IPS-18a (cell line): ENCODE results near the gene GPRC5B.

Source experiments
- H3K27ac ChIP-seq: one replicate; pipeline ENCODE4 v1.5.1; 2013; ENCODE audit warnings: low read length
- H3K27me3 ChIP-seq: one replicate; pipeline ENCODE4 v1.6.1; 2013; ENCODE audit warnings: mild to moderate bottlenecking, low read length; ENCODE audit not compliant: control insufficient read depth, insufficient read depth
- H3K36me3 ChIP-seq: one replicate; pipeline ENCODE4 v1.6.1; 2013; ENCODE audit warnings: low read depth, low read length; ENCODE audit not compliant: control insufficient read depth
- H3K4me1 ChIP-seq: one replicate; pipeline ENCODE4 v1.6.1; 2013; ENCODE audit warnings: low read depth, low read length; ENCODE audit not compliant: control insufficient read depth
- H3K4me3 ChIP-seq: one replicate; pipeline ENCODE4 v1.5.1; 2013; ENCODE audit warnings: low read length
- H3K9ac ChIP-seq: one replicate; pipeline ENCODE4 v1.6.1; 2013; ENCODE audit warnings: mild to moderate bottlenecking, low read length, moderate library complexity
- H3K9me3 ChIP-seq: one replicate; pipeline ENCODE4 v1.6.1; 2013; ENCODE audit warnings: low read depth, low read length; ENCODE audit not compliant: control insufficient read depth

GPRC5B gene

DNA sequence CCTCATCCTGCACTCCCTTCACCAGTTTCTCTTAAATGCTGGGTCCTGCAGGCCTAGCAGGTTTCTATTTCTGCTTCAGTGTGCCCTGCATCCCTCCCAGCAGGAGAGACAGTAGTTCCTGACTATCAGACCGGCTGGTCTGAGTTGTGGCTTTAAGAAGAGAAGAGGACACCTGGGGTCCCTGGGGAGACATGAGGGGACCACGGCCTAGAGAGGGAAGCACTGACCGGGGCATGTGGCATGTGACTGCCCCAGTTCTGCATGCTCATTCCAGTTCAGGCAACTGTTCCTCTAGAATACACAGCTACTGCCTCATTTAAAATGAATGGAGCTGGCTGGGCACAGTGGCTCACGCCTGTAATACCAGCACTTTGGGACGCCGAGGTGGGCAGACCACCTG lies 61.3 kb downstream of the GPRC5B start:
- no peak overlapping the region for H3K27ac ChIP-seq
- no peaks in the 10 kb centered on the region for H3K9me3 ChIP-seq
- H3K36me3 ChIP-seq = no peaks in the 10 kb centered on the region
- no peak overlapping the region for H3K4me3 ChIP-seq
- H3K27me3 ChIP-seq = no peaks in the 10 kb centered on the region
- H3K4me1 ChIP-seq = no peaks in the 10 kb centered on the region
- H3K9ac ChIP-seq = no peak overlapping the region

DNA sequence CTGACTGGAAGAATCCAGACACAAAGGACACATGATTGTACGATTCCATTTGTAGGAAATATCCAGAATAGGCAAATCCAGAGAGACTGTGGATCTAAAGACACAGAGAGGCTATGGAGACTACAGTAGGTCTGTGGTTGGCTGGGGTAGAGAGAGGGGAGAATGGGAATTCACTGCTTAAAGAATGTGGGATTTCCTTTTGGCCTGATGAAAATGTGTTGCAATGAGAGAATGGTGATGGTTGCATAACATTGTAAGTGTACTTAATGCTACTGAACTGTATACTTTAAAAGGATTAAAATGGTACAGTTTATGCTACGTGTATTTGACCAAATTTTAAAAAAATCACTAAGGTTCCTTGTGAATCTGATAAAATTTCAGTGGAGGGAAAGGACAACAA lies 62.1 kb downstream of the GPRC5B start:
- Histone ChIP-seq H3K27me3 (no peaks in the 10 kb centered on the region), H3K9ac (no peak overlapping the region), H3K4me1 (no peaks in the 10 kb centered on the region), H3K9me3 (no peaks in the 10 kb centered on the region), H3K4me3 (no peak overlapping the region), H3K27ac (no peak overlapping the region), H3K36me3 (no peaks in the 10 kb centered on the region)

DNA sequence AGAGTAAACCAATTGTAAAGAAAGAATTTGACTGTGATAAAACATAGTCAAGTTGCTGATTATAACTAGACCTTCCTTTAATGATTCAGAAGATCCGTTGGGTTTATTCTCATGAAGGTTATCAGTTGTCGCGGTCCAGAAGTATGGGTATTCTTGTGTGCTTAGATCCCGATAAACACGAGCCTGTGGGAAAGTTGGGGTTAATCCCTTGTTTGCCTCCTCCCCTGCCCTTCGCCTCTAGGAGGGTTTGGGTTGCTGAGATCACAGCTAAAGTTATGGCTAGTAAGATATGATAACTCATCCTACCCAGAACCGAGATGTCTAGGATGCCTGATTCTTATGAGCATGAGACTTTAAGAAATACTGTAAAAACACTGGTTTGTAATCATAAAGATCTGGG lies 66.8 kb downstream of the GPRC5B start:
- Histone ChIP-seq H3K36me3 (no peaks in the 10 kb centered on the region), H3K9ac (no peak overlapping the region)

DNA sequence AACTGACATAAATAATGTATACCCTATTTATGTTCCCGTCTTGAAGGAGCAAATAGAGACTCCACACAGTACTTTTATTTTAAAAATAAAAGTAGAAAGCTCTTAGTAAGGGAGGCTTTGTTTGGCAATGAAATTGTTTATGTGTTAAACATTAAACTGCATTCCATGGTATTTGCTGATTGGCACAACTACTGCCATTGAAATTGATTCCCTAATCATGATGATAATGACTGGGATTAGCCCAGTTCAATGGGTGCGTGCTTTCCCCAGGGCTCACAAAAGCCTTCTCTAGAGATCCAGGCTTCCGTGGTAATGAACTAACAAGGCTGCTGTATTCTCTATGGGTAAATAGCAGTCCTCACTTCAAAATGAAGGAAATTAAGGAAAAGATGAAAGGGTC lies 67.5 kb downstream of the GPRC5B start:
- no peak overlapping the region for H3K4me3 ChIP-seq
- no peak overlapping the region for H3K9ac ChIP-seq
- H3K9me3 ChIP-seq = peaks cover 9% of the 10 kb centered on the region
- no peak overlapping the region for H3K27ac ChIP-seq
- H3K36me3 ChIP-seq = no peaks in the 10 kb centered on the region
- H3K27me3 ChIP-seq = no peaks in the 10 kb centered on the region
- H3K4me1 ChIP-seq = no peaks in the 10 kb centered on the region

More for the DNA sequence above, 66.8 kb downstream of the GPRC5B start:
- Histone ChIP-seq H3K4me3 (no peak overlapping the region), H3K27ac (no peak overlapping the region), H3K4me1 (no peaks in the 10 kb centered on the region), H3K27me3 (no peaks in the 10 kb centered on the region), H3K9me3 (peaks cover 7% of the 10 kb centered on the region)

DNA sequence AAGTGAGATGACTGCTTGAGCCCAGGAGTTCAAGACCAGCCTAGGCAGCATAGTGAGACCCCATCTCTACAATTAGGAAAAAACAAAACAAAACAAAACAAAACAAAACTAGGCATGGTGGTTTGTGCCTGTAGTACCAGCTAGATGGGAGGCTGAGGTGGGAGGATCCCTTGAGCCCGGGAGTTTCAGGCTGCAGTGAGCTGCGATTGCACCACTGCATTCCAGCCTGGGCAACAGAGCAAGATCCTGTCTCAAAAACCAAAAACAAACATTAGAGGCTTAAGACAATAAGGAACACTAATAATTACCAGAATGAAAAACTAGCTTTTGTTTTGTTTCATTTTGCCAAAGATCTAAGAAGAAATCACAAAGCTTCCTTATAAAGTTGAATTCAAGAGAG lies 69.2 kb downstream of the GPRC5B start:
- H3K4me3 ChIP-seq = no peak overlapping the region
- H3K4me1 ChIP-seq = no peaks in the 10 kb centered on the region
- H3K36me3 ChIP-seq = no peaks in the 10 kb centered on the region
- peaks cover 9% of the 10 kb centered on the region for H3K9me3 ChIP-seq
- no peak overlapping the region for H3K9ac ChIP-seq
- H3K27me3 ChIP-seq = no peaks in the 10 kb centered on the region
- H3K27ac ChIP-seq = no peak overlapping the region

DNA sequence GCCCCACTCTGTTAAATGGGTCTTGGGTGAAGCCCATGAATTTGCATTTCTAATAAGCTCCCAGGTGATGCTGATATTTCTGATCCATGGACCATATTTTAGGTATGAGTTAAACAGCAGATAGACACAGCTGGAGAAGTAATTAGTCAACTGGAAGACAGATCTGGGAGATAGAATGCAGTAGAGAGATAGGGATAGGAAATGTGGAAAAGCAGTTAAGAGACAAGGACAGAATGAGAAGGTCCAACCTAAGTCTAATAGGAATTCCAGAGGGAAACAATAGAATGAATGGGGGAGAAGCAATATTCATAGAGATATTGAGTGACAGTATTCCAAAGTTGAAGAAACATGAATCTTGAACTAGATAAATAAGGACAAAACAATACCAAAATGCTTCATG lies 71.7 kb downstream of the GPRC5B start:
- Histone ChIP-seq H3K4me1 (peaks cover 2% of the 10 kb centered on the region), H3K36me3 (no peaks in the 10 kb centered on the region), H3K27ac (no peak overlapping the region), H3K27me3 (no peaks in the 10 kb centered on the region), H3K4me3 (no peak overlapping the region), H3K9ac (no peak overlapping the region), H3K9me3 (peaks cover 9% of the 10 kb centered on the region)

DNA sequence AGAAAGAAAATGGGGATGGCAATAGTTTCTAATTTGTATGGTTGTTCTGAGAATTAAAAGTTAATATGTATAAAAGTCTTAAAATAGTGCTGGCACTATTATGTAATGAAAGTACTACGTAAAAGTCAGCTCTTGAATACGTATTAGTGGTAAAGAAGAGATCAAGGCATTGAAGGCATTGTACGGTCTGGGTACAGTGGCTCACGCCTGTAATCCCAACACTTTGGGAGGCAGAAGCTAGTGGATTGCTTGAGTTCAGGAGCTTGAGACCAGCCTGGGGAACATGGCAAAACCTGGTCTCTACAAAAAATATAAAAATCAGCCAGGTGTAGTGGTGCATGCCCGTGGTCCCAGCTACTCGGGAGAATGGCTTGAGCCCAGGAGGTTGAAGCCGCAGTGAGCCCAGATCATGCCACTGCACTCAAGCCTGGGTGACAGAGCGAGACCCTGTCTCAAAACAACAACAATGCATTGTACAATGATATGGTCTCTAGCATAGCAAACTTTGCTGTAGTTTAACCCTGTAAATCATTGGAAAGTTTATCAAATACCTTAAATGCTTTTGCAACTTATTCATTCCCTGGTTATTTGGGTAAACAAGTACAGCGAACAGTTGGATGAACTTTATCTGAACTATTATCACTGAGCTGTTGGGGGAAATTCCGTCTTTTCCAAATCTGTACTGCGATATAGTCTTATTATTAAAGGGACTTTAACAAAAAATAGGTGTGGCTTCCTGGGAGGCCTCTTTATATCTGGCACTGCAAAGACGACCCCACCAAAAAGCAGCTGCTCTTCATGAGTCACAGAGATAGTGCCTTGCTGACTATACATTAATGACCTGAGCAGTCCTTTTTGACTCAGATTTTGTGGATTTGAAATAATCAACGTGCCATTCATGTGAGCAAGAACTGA lies 73.6 kb downstream of the GPRC5B start:
- no peak overlapping the region for H3K9ac ChIP-seq
- H3K27ac ChIP-seq = no peak overlapping the region
- H3K9me3 ChIP-seq = peaks cover 9% of the 10 kb centered on the region
- peaks cover 6% of the 10 kb centered on the region for H3K4me1 ChIP-seq
- no peak overlapping the region for H3K4me3 ChIP-seq
- no peaks in the 10 kb centered on the region for H3K27me3 ChIP-seq
- no peaks in the 10 kb centered on the region for H3K36me3 ChIP-seq

DNA sequence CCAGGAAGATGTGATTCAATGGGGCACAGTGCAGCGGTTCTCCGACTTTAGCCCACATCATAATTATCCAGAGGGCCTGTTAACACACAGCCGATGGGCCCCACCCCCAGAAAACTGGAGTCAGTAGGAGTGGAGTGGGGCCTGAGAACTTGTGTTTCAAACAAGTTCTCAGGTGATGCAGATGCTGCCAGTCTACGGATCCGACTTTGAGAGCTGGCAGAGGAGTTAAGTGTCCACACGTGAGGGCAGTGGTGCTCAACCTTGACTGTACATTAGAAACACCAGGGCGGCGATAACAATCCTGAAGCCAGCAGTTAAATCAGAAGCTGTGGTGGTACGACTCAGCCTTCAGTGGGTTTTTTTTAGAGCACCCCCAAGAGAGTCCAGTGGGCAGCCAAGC lies 75.0 kb downstream of the GPRC5B start:
- no peaks in the 10 kb centered on the region for H3K27me3 ChIP-seq
- peaks cover 16% of the 10 kb centered on the region for H3K9me3 ChIP-seq
- no peak overlapping the region for H3K9ac ChIP-seq
- peaks cover 9% of the 10 kb centered on the region for H3K4me1 ChIP-seq
- H3K4me3 ChIP-seq = no peak overlapping the region
- H3K27ac ChIP-seq = no peak overlapping the region
- H3K36me3 ChIP-seq = no peaks in the 10 kb centered on the region

DNA sequence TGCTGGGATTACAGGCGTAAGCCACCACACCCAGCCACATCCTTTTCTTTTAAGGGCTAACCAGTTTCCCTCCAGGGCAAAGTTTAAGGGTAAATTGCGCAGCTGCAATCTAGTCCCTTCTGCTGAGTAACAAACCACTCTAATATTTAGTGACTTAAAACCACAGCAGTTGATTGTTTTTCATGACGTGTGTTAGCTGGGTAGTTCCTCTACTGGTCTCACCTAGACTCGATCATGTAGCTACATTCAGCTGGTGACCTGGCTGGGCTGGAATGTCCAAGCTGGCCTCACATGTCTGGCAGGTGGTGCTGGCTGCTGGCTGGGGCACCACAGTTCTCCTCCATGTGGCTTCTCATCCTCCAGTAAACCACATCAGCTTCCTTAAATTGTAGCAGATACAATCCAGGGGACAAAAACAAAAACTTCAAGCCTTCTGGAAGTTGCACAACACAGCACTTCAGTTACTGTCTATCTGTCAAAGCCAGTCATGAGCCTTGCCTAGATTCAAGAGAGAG lies 75.5 kb downstream of the GPRC5B start:
- H3K27ac ChIP-seq = no peak overlapping the region
- H3K9ac ChIP-seq = no peak overlapping the region
- no peaks in the 10 kb centered on the region for H3K36me3 ChIP-seq
- H3K9me3 ChIP-seq = peaks cover 16% of the 10 kb centered on the region
- peaks cover 12% of the 10 kb centered on the region for H3K4me1 ChIP-seq
- H3K4me3 ChIP-seq = no peak overlapping the region
- no peaks in the 10 kb centered on the region for H3K27me3 ChIP-seq

DNA sequence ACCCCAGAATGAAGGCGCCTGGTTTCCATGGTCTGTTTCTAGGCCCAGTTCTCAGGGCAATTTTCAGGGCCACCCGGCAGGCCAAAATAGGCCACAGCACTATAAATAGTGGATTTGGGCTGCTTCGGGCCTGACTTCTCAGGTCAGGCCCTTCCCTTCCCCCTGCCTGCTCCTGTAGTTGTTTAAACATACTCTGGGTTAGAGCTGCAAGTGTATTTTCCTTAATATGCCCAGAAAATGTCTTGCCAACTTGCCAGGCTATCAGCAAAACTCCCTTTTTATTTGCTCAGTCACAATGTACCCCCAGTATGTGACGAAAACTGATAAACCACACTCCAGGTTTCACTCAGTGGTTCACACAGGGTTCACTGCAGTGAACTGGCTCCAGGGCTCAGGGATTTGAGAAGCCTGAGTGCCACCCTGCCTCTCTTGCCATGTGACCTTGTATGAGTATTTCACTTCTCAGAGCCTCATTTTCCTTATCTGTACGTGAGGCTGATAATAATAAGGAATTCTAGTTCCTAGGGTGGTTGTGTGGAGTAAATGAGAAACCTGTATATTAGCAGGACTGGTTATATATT lies 76.5 kb downstream of the GPRC5B start:
- Histone ChIP-seq H3K36me3 (no peaks in the 10 kb centered on the region), H3K9me3 (peaks cover 12% of the 10 kb centered on the region), H3K4me1 (peaks cover 12% of the 10 kb centered on the region), H3K27me3 (no peaks in the 10 kb centered on the region), H3K9ac (no peak overlapping the region), H3K4me3 (no peak overlapping the region), H3K27ac (no peak overlapping the region)
